HG03159 (cell line): ENCODE data around the gene SYNPO2.
A peak's percentile ranks its signal among the peaks of the same experiment; 100 is the strongest.
"Not testable (repeated sequence)": the region's sequence is repeated elsewhere in the genome, so short reads cannot be mapped to it uniquely, and the experiment has no call there.

Experiments
- ATAC-seq: cut with Tn5 transposase; IDR thresholded peaks from one replicate; pipeline ENCODE4 v1.9.1; 2021; ENCODE audit warnings: mild to moderate bottlenecking, moderate library complexity; ENCODE audit not compliant: unreplicated experiment

SYNPO2 gene

GRCh38 chr4:118888666-118889311 is at the start of gene SYNPO2:
Gene SYNPO2, plus strand, starts transcription at chr4:118888854. Its CDS starts 183 bp downstream, at chr4:118889037.
- peak; percentile 78 for ATAC-seq

- no peak for ATAC-seq
Measured at GRCh38 chr4:118839221-118839927, 49.3 kb upstream of the SYNPO2 start.

- no peak for ATAC-seq
Measured at GRCh38 chr4:118842055-118842454, 46.6 kb upstream of the SYNPO2 start.

GRCh38 chr4:118843237-118843636 is 45.4 kb upstream of the SYNPO2 start:
- no peak for ATAC-seq

GRCh38 chr4:118845552-118846050 is 43.1 kb upstream of the SYNPO2 start:
- ATAC-seq: no peak

GRCh38 chr4:118846979-118847378 is 41.7 kb upstream of the SYNPO2 start:
- ATAC-seq: no peak

- ATAC-seq: no peak
Measured at GRCh38 chr4:118848242-118848641, 40.4 kb upstream of the SYNPO2 start.

GRCh38 chr4:118848901-118849300 is 39.8 kb upstream of the SYNPO2 start:
- ATAC-seq: no peak

- ATAC-seq: peak; percentile 30
Measured at GRCh38 chr4:118849867-118850487, 38.7 kb upstream of the SYNPO2 start.

GRCh38 chr4:118850488-118851173 is 38.0 kb upstream of the SYNPO2 start:
- peak; percentile 91 for ATAC-seq

GRCh38 chr4:118857760-118858159 is 30.9 kb upstream of the SYNPO2 start:
- ATAC-seq: no peak

- no peak for ATAC-seq
Measured at GRCh38 chr4:118858779-118859178, 29.9 kb upstream of the SYNPO2 start.

GRCh38 chr4:118865091-118865708 is 23.5 kb upstream of the SYNPO2 start:
- ATAC-seq: peak; percentile 78

GRCh38 chr4:118866442-118866841 is 22.2 kb upstream of the SYNPO2 start:
- ATAC-seq: no peak

- ATAC-seq: no peak
Measured at GRCh38 chr4:118867311-118868067, 21.2 kb upstream of the SYNPO2 start.

GRCh38 chr4:118869808-118870342 is 18.8 kb upstream of the SYNPO2 start:
- no peak for ATAC-seq

GRCh38 chr4:118872181-118872580 is 16.5 kb upstream of the SYNPO2 start:
- no peak for ATAC-seq

- no peak for ATAC-seq
Measured at GRCh38 chr4:118877797-118878196, 10.9 kb upstream of the SYNPO2 start.

- ATAC-seq: not testable (repeated sequence)
Measured at GRCh38 chr4:118878507-118878906, 10.1 kb upstream of the SYNPO2 start.

- ATAC-seq: no peak
Measured at GRCh38 chr4:118879409-118879808, 9.2 kb upstream of the SYNPO2 start.
